ENCODE data around the gene DR1.

GRCh38 chr1:93338387-93339146, 7.1 kb upstream of the DR1 start:
- TF ChIP-seq POLR2AphosphoS5 (IDR thresholded peaks at IDR 0.05) = no peak
- no peak for TF ChIP-seq CTCF (IDR thresholded peaks at IDR 0.05)
- no peak for TF ChIP-seq POLR2A (IDR thresholded peaks at IDR 0.05)
- no peak for TF ChIP-seq EP300 (IDR thresholded peaks at IDR 0.05; ENCODE audit: low read depth)

Measured in transverse colon (tissue), 4 donors.